Activated T-cell treated with anti-CD3 and anti-CD28 coated beads, Interleukin-2, amount 50 U/mL, for 72 hours (primary cell): ENCODE measurements around the gene FOXP1. TPM values are rescaled to one million over a fixed set of nuclear protein-coding genes. Genes with fewer than 3 reads are reported as not detected.

Experiments
- ATAC-seq, 2 donors: fragments of 150-1000 bp; cut with Tn5 transposase; replicated peaks in 1 of 2; 2 replicates each; pipeline ENCODE4 v1.10.0; 2021; ENCODE audit warnings: moderate library complexity in 2 of 2, mild to moderate bottlenecking in 1 of 2
- DNase-seq, 2 donors: peaks; one replicate each; pipeline ENCODE4 v3.0.0; 2021 to 2022; ENCODE audit warnings: mixed read lengths in 1 of 2
- H3K27ac Mint-ChIP-seq: one replicate; pipeline ENCODE4 v1.8.0; 2022; ENCODE audit warnings: mild to moderate bottlenecking, moderate library complexity, mixed read lengths
- H3K27me3 Mint-ChIP-seq: one replicate; pipeline ENCODE4 v1.8.0; 2022; ENCODE audit warnings: low read depth, mixed read lengths
- H3K36me3 Mint-ChIP-seq, 2 donors: one replicate each; pipeline ENCODE4 v1.8.0; 2022; ENCODE audit warnings: mixed read lengths in 2 of 2, mild to moderate bottlenecking in 1 of 2; ENCODE audit not compliant: insufficient read depth in 2 of 2
- H3K4me1 Mint-ChIP-seq: one replicate; pipeline ENCODE4 v1.8.0; 2022; ENCODE audit warnings: low read depth, mixed read lengths
- H3K4me3 Mint-ChIP-seq, 2 donors: one replicate each; pipeline ENCODE4 v1.8.0; 2022; ENCODE audit warnings: mild to moderate bottlenecking in 2 of 2, mixed read lengths in 2 of 2, moderate library complexity in 2 of 2
- H3K9me3 Mint-ChIP-seq, 2 donors: one replicate each; pipeline ENCODE4 v1.8.0; 2022; ENCODE audit warnings: mixed read lengths in 2 of 2
- total RNA-seq, 2 donors: library from RNA; stranded (reverse); gene quantifications; one replicate each; pipeline ENCODE4 v1.2.3, GENCODE V29; 2022

Gene FOXP1
- total RNA-seq, 2 donors from 2014 or later: 124 to 156 TPM

GRCh38 chr3:71253169-71253568 is 330.4 kb downstream of the FOXP1 start:
- DNase-seq (no peak), ATAC-seq (no peak)
- Mint-ChIP-seq H3K4me1 (peaks cover 73% of the 10 kb centered on the region), H3K27ac (no peak overlapping the region), H3K36me3 (peaks cover 0 to 6% of the 10 kb centered on the region in 2 donors), H3K27me3 (no peaks in the 10 kb centered on the region), H3K4me3 (no peak overlapping the region), H3K9me3 (no peaks in the 10 kb centered on the region)

GRCh38 chr3:71252466-71252865 is 331.1 kb downstream of the FOXP1 start:
- peaks cover 0 to 6% of the 10 kb centered on the region in 2 donors for H3K36me3 Mint-ChIP-seq
- H3K4me3 Mint-ChIP-seq: no peak overlapping the region
- no peak for ATAC-seq
- H3K4me1 Mint-ChIP-seq: peaks cover 73% of the 10 kb centered on the region
- H3K9me3 Mint-ChIP-seq: no peaks in the 10 kb centered on the region
- no peak for DNase-seq
- H3K27ac Mint-ChIP-seq: no peak overlapping the region
- H3K27me3 Mint-ChIP-seq: no peaks in the 10 kb centered on the region

- DNase-seq (no peak), ATAC-seq (no peak)
- Mint-ChIP-seq H3K36me3 (peaks cover 0 to 3% of the 10 kb centered on the region in 2 donors), H3K4me3 (no peak overlapping the region), H3K4me1 (peaks cover 73% of the 10 kb centered on the region), H3K27ac (peak overlapping the region; percentile 5), H3K27me3 (no peaks in the 10 kb centered on the region), H3K9me3 (no peaks in the 10 kb centered on the region)
Observed at GRCh38 chr3:71251156-71251775, 332.3 kb downstream of the FOXP1 start.

GRCh38 chr3:71250026-71250425 is 333.5 kb downstream of the FOXP1 start:
- H3K4me1 Mint-ChIP-seq: peaks cover 74% of the 10 kb centered on the region
- H3K36me3 Mint-ChIP-seq: peaks cover 0 to 2% of the 10 kb centered on the region in 2 donors
- no peaks in the 10 kb centered on the region for H3K9me3 Mint-ChIP-seq
- ATAC-seq (no peak), DNase-seq (no peak)
- H3K27me3 Mint-ChIP-seq: no peaks in the 10 kb centered on the region
- H3K4me3 Mint-ChIP-seq: no peak overlapping the region
- H3K27ac Mint-ChIP-seq: no peak overlapping the region

- no peak for ATAC-seq
- Mint-ChIP-seq H3K4me1 (peaks cover 69% of the 10 kb centered on the region), H3K27ac (no peak overlapping the region), H3K36me3 (no peaks in the 10 kb centered on the region), H3K9me3 (no peaks in the 10 kb centered on the region), H3K4me3 (no peak overlapping the region), H3K27me3 (no peaks in the 10 kb centered on the region)
- DNase-seq: no peak
Observed at GRCh38 chr3:71247958-71248335, 335.6 kb downstream of the FOXP1 start.

- H3K4me3 Mint-ChIP-seq: no peak overlapping the region
- no peaks in the 10 kb centered on the region for H3K27me3 Mint-ChIP-seq
- ATAC-seq (no peak), DNase-seq (no peak)
- H3K36me3 Mint-ChIP-seq: no peaks in the 10 kb centered on the region
- no peaks in the 10 kb centered on the region for H3K9me3 Mint-ChIP-seq
- no peak overlapping the region for H3K27ac Mint-ChIP-seq
- H3K4me1 Mint-ChIP-seq: peaks cover 65% of the 10 kb centered on the region
Observed at GRCh38 chr3:71247221-71247957, 336.1 kb downstream of the FOXP1 start.

- Mint-ChIP-seq H3K9me3 (no peaks in the 10 kb centered on the region), H3K4me1 (peaks cover 66% of the 10 kb centered on the region), H3K27ac (no peak overlapping the region), H3K36me3 (no peaks in the 10 kb centered on the region), H3K4me3 (no peak overlapping the region), H3K27me3 (no peaks in the 10 kb centered on the region)
- ATAC-seq: peak in 1 of 2 donors; percentile 32
- DNase-seq: no peak
Observed at GRCh38 chr3:71245971-71246880, 337.3 kb downstream of the FOXP1 start.

- no peaks in the 10 kb centered on the region for H3K9me3 Mint-ChIP-seq
- no peak overlapping the region for H3K27ac Mint-ChIP-seq
- H3K4me1 Mint-ChIP-seq: peaks cover 71% of the 10 kb centered on the region
Observed at GRCh38 chr3:71244826-71245488, 338.6 kb downstream of the FOXP1 start.

GRCh38 chr3:71244153-71244825 is 339.2 kb downstream of the FOXP1 start:
- H3K27ac Mint-ChIP-seq: no peak overlapping the region
- no peaks in the 10 kb centered on the region for H3K9me3 Mint-ChIP-seq
- H3K4me1 Mint-ChIP-seq: peaks cover 69% of the 10 kb centered on the region
- H3K27me3 Mint-ChIP-seq: no peaks in the 10 kb centered on the region
- H3K36me3 Mint-ChIP-seq: peaks cover 0 to 3% of the 10 kb centered on the region in 2 donors
- ATAC-seq (no peak), DNase-seq (no peak)
- no peak overlapping the region for H3K4me3 Mint-ChIP-seq

More at GRCh38 chr3:71244826-71245488, 338.6 kb downstream of the FOXP1 start:
- Mint-ChIP-seq H3K27me3 (no peaks in the 10 kb centered on the region), H3K4me3 (no peak overlapping the region), H3K36me3 (peaks cover 0 to 3% of the 10 kb centered on the region in 2 donors)
- no peak for DNase-seq
- ATAC-seq: no peak

GRCh38 chr3:71243229-71243628 is 340.3 kb downstream of the FOXP1 start:
- Mint-ChIP-seq H3K9me3 (no peaks in the 10 kb centered on the region), H3K27ac (no peak overlapping the region), H3K27me3 (no peaks in the 10 kb centered on the region), H3K4me3 (no peak overlapping the region), H3K4me1 (peaks cover 63% of the 10 kb centered on the region), H3K36me3 (peaks cover 0 to 3% of the 10 kb centered on the region in 2 donors)
- ATAC-seq (no peak), DNase-seq (no peak)

GRCh38 chr3:71241981-71242560 is 341.5 kb downstream of the FOXP1 start:
- DNase-seq: no peak
- peaks cover 62% of the 10 kb centered on the region for H3K4me1 Mint-ChIP-seq
- H3K4me3 Mint-ChIP-seq: no peak overlapping the region
- H3K27ac Mint-ChIP-seq: no peak overlapping the region
- H3K9me3 Mint-ChIP-seq: no peaks in the 10 kb centered on the region
- no peak for ATAC-seq
- peaks cover 0 to 3% of the 10 kb centered on the region in 2 donors for H3K36me3 Mint-ChIP-seq
- H3K27me3 Mint-ChIP-seq: no peaks in the 10 kb centered on the region
